ENCODE measurements around the gene MINDY4. TPM values are rescaled to one million over a fixed set of nuclear protein-coding genes. Genes with fewer than 3 reads are reported as not detected.
A peak's percentile ranks its signal among the peaks of the same experiment; 100 is the strongest.

Gene MINDY4
- total and polyA plus RNA-seq, 2 donors (not counting 1 experiment from before 2014, with no cell fraction given): 6.1 to 6.3 TPM

- no peak for TF ChIP-seq CTCF (conservative IDR thresholded peaks at IDR 0.05 in 1 of 2, IDR thresholded peaks at IDR 0.05 in 1 of 2; ENCODE audit: low read depth in 1 of 2, low read length in 2 of 2)
- no peak for TF ChIP-seq EZH2 (IDR thresholded peaks at IDR 0.05; ENCODE audit: low read length, missing control alignments)
- H3K4me3 ChIP-seq (replicated peaks in 1 of 4; ENCODE audit: control extremely low read depth in 1 of 4, insufficient read depth in 1 of 4, low read depth in 3 of 4, low read length in 4 of 4): no peak overlapping the region
- peak overlapping the region; percentile 69 for H3K27ac ChIP-seq (ENCODE audit: insufficient read depth, low read length)
- H3K27me3 ChIP-seq (ENCODE audit: control insufficient read depth, insufficient read depth, low read length): no peaks in the 10 kb centered on the region
- no peaks in the 10 kb centered on the region for H3K79me2 ChIP-seq (ENCODE audit: control insufficient read depth, insufficient read depth, low read length)
- no peaks in the 10 kb centered on the region for H4K20me1 ChIP-seq (ENCODE audit: control insufficient read depth, extremely low read depth, insufficient read depth, low read length)
- peaks cover 49% of the 10 kb centered on the region for H3K4me1 ChIP-seq (ENCODE audit: control insufficient read depth, extremely low read depth, insufficient read depth, low read length)
- no peak overlapping the region for H2AFZ ChIP-seq (ENCODE audit: low read length)
- H3K4me2 ChIP-seq (ENCODE audit: extremely low read depth, insufficient read depth, low read length): no peak overlapping the region
- H3K36me3 ChIP-seq (ENCODE audit: control insufficient read depth, insufficient read depth, low read length): peaks cover 1% of the 10 kb centered on the region
- no peaks in the 10 kb centered on the region for H3K9me3 ChIP-seq (ENCODE audit: control insufficient read depth, insufficient read depth, low read depth, low read length)
- DNase-seq (ENCODE audit: low read depth in 2 of 2): no peak
- no peak overlapping the region for H3K9ac ChIP-seq (ENCODE audit: insufficient read depth, low read length)
Observed at GRCh38 chr7:30797176-30798040, 26.2 kb downstream of the MINDY4 start.

DNA sequence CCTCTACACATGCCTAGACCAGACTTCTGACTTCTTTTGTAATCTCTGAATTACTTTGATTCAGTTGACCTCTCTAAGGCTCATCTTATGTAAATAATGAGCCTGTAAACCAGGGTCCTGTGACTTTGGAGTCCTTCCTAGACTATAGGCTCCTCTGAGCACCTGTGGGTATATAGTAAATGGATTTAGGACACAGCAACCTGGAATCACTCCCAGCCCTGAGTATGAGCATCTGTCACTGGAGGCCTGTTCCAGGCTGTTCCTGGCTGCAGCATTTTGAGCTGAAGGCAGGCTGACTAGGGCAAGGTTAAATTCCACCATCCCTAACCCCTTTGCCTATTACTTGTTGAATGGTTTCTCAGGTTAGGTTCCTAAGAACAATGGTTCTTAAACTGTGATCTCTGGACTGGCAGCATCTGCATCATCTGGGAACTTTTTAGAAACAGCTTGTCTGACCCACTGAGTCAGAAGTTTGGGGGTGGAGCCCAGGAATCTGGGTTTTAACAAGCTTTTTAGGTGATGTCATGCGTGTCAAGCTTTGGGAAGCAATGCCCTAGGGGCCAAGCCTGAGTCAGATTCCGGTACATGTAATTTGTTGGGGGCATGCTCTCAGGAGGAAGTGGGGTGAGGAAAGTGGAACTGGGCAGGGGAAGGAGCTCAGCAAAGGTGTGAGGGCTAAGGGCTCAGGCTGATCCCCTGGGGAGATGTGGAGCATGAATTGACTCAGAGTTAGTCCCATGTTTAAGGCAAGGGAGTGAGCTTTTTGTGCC is 28.2 kb downstream of the MINDY4 start:
- H3K4me1 ChIP-seq (ENCODE audit: control insufficient read depth, extremely low read depth, insufficient read depth, low read length): peaks cover 57% of the 10 kb centered on the region
- H3K9ac ChIP-seq (ENCODE audit: insufficient read depth, low read length): peak overlapping the region; percentile 27
- H3K27ac ChIP-seq (ENCODE audit: insufficient read depth, low read length): peak overlapping the region; percentile 66
- H3K36me3 ChIP-seq (ENCODE audit: control insufficient read depth, insufficient read depth, low read length): peaks cover 1% of the 10 kb centered on the region
- TF ChIP-seq EZH2 (IDR thresholded peaks at IDR 0.05; ENCODE audit: low read length, missing control alignments) (no peak), CTCF (conservative IDR thresholded peaks at IDR 0.05 in 1 of 2, IDR thresholded peaks at IDR 0.05 in 1 of 2; ENCODE audit: low read depth in 1 of 2, low read length in 2 of 2) (no peak)
- no peak overlapping the region for H2AFZ ChIP-seq (ENCODE audit: low read length)
- H3K79me2 ChIP-seq (ENCODE audit: control insufficient read depth, insufficient read depth, low read length): no peaks in the 10 kb centered on the region
- no peaks in the 10 kb centered on the region for H3K27me3 ChIP-seq (ENCODE audit: control insufficient read depth, insufficient read depth, low read length)
- H3K4me2 ChIP-seq (ENCODE audit: extremely low read depth, insufficient read depth, low read length): peak overlapping the region; percentile 1
- H4K20me1 ChIP-seq (ENCODE audit: control insufficient read depth, extremely low read depth, insufficient read depth, low read length): no peaks in the 10 kb centered on the region
- DNase-seq (ENCODE audit: low read depth in 2 of 2): peak; percentile 89 to 91
- H3K4me3 ChIP-seq (replicated peaks in 1 of 4; ENCODE audit: control extremely low read depth in 1 of 4, insufficient read depth in 1 of 4, low read depth in 3 of 4, low read length in 4 of 4): no peak overlapping the region
- H3K9me3 ChIP-seq (ENCODE audit: control insufficient read depth, insufficient read depth, low read depth, low read length): no peaks in the 10 kb centered on the region

- Histone ChIP-seq H3K79me2 (ENCODE audit: control insufficient read depth, insufficient read depth, low read length) (no peaks in the 10 kb centered on the region), H3K4me1 (ENCODE audit: control insufficient read depth, extremely low read depth, insufficient read depth, low read length) (peaks cover 59% of the 10 kb centered on the region), H3K9ac (ENCODE audit: insufficient read depth, low read length) (no peak overlapping the region), H3K4me3 (replicated peaks in 1 of 4; ENCODE audit: control extremely low read depth in 1 of 4, insufficient read depth in 1 of 4, low read depth in 3 of 4, low read length in 4 of 4) (no peak overlapping the region), H3K36me3 (ENCODE audit: control insufficient read depth, insufficient read depth, low read length) (peaks cover 1% of the 10 kb centered on the region), H3K27me3 (ENCODE audit: control insufficient read depth, insufficient read depth, low read length) (no peaks in the 10 kb centered on the region), H3K4me2 (ENCODE audit: extremely low read depth, insufficient read depth, low read length) (no peak overlapping the region), H2AFZ (ENCODE audit: low read length) (no peak overlapping the region), H3K27ac (ENCODE audit: insufficient read depth, low read length) (peak overlapping the region; percentile 66), H3K9me3 (ENCODE audit: control insufficient read depth, insufficient read depth, low read depth, low read length) (no peaks in the 10 kb centered on the region), H4K20me1 (ENCODE audit: control insufficient read depth, extremely low read depth, insufficient read depth, low read length) (no peaks in the 10 kb centered on the region)
- no peak for DNase-seq (ENCODE audit: low read depth in 2 of 2)
- TF ChIP-seq EZH2 (IDR thresholded peaks at IDR 0.05; ENCODE audit: low read length, missing control alignments) (no peak), CTCF (conservative IDR thresholded peaks at IDR 0.05 in 1 of 2, IDR thresholded peaks at IDR 0.05 in 1 of 2; ENCODE audit: low read depth in 1 of 2, low read length in 2 of 2) (no peak)
Observed at GRCh38 chr7:30799976-30800661, 28.9 kb downstream of the MINDY4 start.
